C4-2B (cell line): ENCODE measurements around the gene LAMB2.

Source experiments
- H3K27ac ChIP-seq: fragments of 450-650 bp; 2 replicates; pipeline ENCODE4 v1.5.1; 2017
- ZFX ChIP-seq: fragments of 450-650 bp; IDR thresholded peaks from 2 replicates; pipeline ENCODE4 v1.6.1; 2017
- TF ChIP-seq, protein P1 (sequence below): fragments of 450-650 bp; conservative IDR thresholded peaks from 2 replicates; pipeline ENCODE4 v1.5.1; 2017; ENCODE audit warnings: mild to moderate bottlenecking

The LAMB2 gene

DNA sequence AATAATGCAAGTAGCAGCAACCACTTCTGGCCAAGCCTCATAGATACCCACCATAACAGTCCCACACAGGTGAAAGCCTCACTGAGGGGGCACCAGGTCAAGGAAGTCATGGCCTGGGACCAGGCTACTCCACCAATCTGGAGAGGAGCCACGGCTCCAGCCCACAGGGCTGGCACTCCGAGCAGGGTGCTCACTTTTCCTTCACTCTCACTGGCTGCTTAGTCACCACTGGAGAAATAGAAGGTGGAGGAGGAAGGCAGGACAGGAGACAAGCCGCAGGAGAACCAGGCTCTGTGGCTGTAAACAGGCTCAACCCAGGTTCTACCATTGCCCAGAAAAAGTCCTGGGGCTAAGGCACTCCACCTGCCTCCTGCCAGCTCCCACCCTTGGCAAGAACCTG is 13.4 kb downstream of the LAMB2 start:
- H3K27ac ChIP-seq = peak overlapping the region; percentile 97
- TF ChIP-seq ZFX = no peak
- TF ChIP-seq, protein P1, sequence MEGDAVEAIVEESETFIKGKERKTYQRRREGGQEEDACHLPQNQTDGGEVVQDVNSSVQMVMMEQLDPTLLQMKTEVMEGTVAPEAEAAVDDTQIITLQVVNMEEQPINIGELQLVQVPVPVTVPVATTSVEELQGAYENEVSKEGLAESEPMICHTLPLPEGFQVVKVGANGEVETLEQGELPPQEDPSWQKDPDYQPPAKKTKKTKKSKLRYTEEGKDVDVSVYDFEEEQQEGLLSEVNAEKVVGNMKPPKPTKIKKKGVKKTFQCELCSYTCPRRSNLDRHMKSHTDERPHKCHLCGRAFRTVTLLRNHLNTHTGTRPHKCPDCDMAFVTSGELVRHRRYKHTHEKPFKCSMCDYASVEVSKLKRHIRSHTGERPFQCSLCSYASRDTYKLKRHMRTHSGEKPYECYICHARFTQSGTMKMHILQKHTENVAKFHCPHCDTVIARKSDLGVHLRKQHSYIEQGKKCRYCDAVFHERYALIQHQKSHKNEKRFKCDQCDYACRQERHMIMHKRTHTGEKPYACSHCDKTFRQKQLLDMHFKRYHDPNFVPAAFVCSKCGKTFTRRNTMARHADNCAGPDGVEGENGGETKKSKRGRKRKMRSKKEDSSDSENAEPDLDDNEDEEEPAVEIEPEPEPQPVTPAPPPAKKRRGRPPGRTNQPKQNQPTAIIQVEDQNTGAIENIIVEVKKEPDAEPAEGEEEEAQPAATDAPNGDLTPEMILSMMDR = no peak

DNA sequence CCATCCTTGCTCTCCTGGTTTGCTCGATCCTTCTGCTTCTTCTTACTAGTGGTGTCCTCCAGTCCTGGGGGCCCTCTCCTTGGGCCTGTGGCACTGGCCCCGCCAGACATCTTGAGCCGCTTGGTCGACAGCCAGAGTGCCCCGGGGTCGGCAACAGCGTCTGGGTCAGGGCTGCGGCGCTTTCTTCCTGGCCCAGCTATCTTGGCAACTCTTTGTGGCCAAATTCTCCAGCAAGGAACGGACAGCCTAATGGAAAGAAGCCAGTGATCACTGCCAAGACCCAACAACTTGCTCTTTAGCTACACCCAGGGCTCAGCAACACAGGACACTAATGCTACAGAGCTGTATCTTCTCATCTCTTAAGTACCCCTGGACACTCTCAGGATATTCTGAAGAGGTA is 13.8 kb downstream of the LAMB2 start:
- H3K27ac ChIP-seq = peak overlapping the region; percentile 97
- TF ChIP-seq, protein P1 = no peak
- no peak for TF ChIP-seq ZFX

DNA sequence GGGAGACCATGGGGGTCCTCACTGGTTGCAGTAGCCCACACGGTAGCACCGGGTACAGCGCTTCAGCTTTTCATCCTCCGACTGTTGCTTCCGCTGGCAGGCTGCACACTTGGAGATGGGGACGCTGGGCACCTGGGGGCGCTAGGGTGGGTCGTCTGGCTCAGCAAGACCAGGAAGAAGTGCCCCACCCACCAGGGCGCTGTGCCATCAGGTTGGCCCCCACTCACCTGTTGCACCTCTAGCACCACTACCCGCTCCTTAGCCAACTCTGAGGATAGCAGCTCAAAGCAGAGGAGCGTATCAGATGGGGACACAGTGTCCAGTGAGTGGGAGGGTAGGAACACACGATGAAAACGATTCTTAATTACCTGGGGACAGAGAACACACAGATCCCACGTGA is 20.6 kb downstream of the LAMB2 start:
- no peak for TF ChIP-seq ZFX
- TF ChIP-seq, protein P1 = no peak

DNA sequence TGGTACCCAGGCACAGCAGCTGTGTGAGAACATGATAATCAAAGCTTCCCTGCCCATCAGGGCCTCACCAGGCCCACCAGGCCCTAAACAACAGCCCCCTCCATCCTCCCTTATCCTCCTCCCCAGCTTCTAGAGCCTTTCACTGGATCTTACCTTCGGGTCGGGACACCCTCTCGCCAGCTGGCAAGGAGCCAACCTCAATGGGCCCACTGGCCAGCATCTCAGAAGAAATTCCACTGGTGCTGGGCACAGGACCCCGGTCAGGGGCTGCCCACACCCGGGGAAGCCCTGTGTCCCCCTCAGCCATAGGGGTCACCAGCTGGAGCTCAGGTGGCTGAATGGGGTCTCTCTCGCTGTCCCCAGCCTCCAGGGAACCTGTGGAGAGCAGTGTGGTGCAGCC is 21.5 kb downstream of the LAMB2 start:
- TF ChIP-seq, protein P1 = no peak
- TF ChIP-seq ZFX = no peak
- no peak overlapping the region for H3K27ac ChIP-seq

More for the DNA sequence above, 20.6 kb downstream of the LAMB2 start:
- H3K27ac ChIP-seq = no peak overlapping the region

DNA sequence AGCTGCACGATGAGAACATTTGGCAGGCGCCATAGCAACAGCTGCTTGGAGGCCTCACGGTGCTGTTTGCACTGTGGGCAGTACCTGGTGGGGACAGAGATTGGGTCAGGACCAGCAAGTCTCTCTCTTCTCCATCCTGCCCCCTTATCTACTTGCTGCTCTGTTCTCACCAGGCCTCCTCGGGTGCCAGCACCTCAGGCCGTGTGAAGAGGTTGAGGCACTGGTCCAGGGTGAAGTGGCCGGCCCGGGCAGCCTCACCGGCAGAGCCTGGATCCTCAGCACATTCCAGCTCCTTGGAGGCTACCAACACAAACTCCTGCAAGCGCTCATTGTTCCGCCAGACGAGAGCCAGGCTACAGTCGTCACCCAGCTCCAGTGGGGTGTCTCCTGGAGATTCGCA is 22.1 kb downstream of the LAMB2 start:
- H3K27ac ChIP-seq = no peak overlapping the region
- TF ChIP-seq, protein P1 = no peak

DNA sequence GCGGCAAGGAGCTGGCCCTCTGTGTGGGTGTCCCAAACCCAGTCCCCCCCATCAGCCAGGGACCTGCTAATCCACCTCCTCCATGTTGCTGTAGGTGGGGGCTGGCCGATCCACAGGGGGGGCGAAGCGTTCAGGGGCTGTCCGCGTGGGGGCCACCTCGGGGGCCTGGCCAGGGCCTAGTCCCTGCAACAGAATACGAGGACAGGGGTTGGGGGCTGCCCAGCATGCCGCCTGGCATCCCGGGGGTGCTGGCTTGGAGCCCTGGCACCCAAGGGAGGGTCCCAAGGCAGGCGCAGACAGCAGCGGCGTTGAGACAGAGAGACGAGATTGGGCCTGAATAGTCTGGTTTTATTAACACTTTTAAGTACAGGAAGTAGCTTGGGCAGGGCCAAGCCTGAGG is 24.5 kb downstream of the LAMB2 start:
- TF ChIP-seq ZFX = no peak
- TF ChIP-seq, protein P1 = no peak
- no peak overlapping the region for H3K27ac ChIP-seq

DNA sequence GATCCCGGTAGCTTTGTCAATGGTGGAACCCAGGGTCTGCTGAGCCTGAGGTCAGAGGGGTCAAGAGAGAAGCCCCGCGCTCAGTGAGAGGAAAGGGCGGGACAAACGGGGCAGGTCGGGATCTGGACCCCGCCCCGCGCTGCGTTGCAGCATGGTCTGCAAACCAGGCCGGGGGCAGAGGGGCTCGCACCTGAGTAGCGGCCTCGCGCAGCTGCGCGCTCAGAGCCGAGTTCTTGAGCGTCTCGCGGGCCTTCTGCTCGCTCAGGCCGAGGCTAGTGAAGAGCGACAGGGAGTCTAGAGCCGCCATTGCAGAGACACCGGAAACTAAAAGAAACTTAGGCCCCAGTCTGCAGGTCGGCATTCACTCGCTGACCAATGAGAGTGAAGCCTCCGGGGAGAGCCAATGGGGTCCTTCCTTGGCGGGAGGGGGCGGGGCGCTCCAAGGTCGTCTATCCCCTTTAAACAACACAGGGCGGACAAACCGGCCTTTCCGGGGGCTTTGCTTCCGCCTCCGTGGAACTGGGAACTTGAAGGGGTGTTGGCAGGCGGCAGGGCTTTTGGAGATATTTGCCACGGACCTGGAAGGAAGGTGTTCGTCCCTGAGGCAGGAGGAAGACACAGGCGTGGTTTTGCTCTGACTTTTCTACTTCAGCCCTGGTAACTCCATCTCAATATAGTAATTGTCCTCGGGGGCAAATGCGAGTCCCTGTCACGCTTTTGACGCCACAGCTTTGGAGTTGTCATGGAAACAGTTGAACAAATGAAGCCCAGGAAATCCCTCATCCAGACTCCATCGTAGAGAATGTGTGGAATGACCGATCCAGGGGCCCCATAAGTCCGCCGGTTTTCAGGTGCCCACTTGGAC is 28.2 kb downstream of the LAMB2 start, which contains the start of gene QARS1:
Gene QARS1 (minus strand): TSS at position 331 of the 865 bp plus-strand sequence. CDS start 24 bp downstream, at position 307.
- peak; percentile 76; the same call in 1 of the 2 replicates for TF ChIP-seq ZFX
- TF ChIP-seq, protein P1 = no peak
- peak within 1 kb of the TSS; percentile 87 for H3K27ac ChIP-seq
